Effector CD4-positive, alpha-beta T cell (primary cell): ENCODE measurements around the gene SSX2IP.
A peak's percentile ranks its signal among the peaks of the same experiment; 100 is the strongest.
"Not testable (repeated sequence)": the region's sequence is repeated elsewhere in the genome, so short reads cannot be mapped to it uniquely, and the experiment has no call there.

Source experiments
- DNase-seq: peaks from one replicate; pipeline ENCODE4 v3.0.0-alpha.2; 2020

Gene SSX2IP

DNA sequence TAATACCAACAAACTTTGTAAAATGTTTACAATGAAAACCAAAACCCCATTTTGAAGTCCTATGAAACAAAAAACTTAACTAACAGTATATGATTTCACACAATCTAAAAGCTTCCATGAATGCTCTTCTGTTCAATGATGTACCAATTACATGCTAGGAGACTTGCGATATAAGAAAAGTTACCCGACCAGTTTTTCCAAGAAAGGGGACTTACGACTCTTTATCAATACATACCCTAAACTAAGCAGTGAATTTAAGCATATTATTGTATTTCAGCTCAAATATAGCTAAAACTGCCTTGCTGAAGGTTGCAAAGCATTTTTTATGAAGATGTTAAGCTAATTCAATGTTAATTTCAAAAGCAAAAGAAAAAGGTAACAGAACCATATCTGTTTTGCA lies 15.6 kb downstream of the SSX2IP start:
- DNase-seq: no peak

DNA sequence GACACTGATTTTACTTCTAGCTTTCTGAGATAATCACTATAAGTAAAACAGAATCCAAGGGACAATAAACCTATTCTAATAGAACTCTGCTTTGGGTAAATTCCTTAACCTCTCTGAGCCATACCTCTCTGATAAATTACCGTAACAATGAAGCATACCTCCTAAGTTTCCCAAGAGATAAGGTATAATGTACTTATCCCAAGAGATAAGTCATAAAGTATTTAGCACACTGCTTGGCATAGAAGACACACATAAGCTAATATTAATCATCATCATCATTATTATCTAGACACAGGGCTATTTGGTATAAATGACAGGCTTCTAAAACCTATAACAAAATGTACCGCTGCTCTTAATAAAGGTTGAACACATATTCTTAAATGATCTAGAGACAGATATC lies 16.2 kb downstream of the SSX2IP start:
- no peak for DNase-seq

DNA sequence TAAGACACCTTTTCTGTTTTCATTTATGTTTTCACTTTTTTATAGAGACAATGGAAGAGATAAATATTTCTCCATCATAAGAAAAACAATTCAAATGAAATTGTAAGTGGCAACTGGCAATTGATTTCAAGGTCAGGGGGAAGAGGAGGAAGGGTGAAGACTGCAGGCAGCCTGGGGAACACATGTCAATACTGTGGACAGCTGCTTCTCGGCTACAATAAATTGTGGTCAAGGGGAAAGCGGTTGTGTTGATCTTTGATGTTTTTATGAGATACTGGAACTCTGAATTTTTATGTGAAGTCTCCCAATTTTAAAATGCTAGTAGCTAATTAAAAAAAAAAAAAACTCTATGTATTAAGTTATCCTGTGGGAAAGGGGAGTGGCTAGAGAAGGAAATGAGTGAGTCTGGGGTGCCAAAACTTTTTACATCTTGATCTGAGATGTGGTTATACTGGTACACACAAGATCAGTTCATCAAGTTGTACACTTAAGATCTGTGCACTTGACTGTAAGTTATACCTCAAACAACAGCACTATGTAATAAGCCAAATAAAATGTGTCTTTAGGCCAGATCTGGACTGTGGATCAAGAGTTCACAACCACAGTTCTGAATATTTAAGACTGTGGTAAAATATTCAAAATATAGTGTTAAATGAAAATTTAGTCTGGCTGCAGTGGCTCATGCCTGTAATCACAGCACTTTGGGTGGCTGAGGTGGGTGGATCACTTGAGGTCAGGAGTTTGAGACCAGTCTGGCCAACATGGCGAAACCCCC lies 18.0 kb downstream of the SSX2IP start:
- DNase-seq: no peak

DNA sequence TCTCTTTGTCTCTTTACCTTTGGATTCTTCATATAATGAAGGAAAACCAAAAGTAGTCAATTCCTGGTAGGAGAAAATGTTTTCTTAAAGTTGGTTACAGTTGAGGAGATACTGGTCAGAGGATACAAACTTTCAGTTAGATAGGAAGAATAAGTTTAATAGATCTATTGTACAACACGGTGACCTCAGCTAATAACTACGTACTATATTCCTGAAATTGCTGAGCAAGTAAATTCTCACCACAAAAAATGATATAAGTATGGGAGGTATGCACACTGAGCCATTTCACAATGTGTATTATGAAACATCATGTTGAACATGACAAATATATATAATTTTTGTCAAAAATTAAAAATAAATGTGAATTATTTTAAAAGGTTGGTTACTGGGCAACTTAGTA lies 20.4 kb downstream of the SSX2IP start:
- no peak for DNase-seq

DNA sequence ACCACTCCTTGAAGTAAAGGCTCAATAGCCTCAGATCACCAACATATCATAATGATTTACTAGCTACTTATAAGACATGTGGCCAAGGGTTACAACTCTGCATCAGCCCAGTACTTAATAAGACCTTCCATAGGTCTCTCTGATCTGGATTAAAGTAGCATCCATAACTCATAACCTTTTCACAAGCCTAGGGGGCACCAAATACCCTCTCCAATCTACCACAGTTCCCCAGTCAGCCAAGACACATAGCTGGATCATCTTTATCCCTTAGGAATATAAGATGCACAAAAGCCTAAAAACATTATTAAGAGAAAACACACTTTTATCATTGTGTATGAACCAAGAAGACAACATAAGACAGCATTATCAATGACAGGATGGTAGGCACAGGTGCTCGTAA lies 22.1 kb downstream of the SSX2IP start:
- DNase-seq: no peak

DNA sequence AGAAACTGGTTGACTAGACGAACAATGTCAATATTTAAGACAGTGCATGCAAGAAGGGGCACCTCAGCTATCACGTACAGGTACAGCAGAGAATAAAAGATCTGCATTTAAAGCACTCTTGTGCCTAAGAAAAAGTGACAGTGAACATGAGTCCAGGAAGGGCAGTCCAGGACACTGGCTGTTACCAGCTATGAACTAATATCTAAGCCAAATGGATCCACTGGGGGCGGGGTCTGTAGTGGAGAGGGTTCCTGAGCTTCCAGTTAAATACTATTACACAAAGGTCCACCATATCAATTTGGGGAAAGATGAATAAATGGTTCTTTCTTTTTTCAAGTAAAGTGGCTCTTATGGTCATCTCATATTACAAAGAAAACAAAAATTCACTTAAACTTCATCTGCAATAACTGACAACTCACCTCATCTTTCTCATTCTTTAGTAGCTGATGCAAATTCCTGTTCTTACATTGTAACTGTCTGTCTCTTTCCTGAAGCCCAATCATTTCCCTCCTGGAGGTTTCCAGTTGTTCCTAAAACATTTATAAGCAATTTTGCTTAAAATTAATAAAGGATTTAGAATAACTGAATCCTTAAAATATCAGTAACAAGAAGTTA lies 24.5 kb downstream of the SSX2IP start:
- no peak for DNase-seq

DNA sequence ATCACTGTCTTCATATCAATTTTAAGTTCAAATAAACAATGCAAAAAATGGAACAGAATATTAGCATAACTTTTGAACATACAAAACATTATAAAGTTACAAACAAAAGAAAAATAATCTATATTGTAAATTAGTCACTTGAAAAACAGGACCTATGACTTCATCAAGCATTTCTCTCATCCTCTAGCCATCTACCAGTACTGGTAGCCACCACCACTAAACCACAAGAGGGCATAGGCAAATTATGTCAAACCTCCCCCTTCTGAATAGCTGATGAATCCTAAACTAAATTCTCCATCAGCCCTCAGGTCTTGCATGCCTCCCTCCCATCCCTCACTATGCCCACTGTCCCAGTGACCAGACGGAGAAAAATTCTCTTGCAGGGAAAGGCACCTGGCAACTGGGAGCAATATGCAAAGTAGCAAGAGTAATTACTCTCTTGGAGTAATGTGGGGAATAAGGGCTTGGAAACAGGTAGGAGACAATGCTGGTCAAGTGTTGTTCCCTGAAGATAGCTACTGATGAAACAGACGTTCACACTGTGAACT lies 37.1 kb downstream of the SSX2IP start:
- no peak for DNase-seq

DNA sequence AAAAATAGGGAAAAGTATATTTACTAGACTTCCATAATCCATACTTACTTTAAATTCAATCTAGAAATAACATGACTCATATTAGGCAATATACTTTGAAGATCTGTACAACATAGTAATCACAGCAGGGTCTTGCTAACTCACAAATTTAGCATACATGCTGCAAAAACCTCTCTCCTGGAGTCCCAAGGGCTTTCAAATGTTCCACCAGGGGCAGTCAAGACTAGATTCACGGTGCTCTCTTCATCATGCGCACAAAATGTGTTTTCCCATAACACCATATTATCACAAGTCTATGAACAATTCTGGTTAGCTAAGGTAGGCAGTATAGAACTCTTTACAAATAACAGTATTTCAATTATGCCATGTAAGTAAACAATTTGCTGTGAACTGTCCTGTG lies 45.8 kb downstream of the SSX2IP start:
- DNase-seq: no peak

DNA sequence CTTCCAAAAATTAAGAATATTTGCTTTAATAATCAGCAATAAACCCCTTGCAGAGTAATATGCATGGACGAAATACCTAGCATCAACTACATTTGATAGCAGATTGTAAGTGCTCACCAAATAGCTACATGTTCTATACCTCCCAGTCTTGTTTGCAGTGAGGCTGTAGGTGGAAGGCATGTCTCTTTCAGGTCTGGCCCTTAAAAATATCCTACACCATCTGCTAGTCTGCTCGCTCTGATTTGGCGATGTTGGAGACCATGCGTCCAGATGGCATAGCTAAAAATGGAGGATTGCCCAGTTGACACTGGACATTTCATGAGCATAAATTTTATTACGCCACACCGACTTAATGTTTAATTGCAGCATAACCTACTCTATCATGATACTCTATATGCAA lies 47.1 kb downstream of the SSX2IP start:
- DNase-seq: no peak

DNA sequence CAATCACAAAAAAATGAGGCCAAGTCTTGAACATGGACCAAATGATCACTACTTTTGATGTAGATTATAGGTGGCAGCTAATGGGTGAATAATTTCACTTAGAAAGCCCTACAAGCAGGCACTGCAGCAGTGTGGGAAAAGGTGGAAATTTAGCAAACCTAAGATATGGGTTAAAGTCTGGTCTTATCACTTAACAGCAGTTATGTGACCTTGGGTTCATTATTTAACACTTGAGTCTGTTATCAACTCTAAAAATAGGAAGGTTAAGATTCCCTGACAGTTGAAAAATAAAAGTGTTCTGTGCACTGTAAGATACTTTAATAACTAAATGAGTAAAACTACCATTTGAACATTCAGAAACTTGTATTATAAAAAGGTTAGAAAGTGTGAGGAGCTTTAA lies 47.5 kb downstream of the SSX2IP start:
- DNase-seq: no peak

DNA sequence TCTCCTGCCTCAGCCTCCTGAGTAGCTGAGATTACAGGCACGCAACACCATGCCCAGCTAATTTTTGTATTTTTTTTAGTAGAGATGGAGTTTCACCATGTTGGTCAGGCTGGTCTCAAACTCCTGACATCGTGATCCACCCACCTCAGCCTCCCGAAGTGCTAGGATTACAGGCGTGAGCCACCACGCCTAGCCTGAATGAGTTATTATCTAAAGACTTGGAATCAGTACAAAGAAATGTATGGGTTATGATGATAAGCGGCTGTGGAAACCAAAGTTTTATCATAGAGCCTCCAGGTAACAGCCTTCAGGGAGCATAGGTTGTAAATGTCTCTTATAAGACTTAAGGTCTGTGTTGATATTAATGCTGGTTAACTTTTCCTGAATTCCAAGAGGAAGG lies 50.5 kb downstream of the SSX2IP start:
- not testable (repeated sequence) for DNase-seq

DNA sequence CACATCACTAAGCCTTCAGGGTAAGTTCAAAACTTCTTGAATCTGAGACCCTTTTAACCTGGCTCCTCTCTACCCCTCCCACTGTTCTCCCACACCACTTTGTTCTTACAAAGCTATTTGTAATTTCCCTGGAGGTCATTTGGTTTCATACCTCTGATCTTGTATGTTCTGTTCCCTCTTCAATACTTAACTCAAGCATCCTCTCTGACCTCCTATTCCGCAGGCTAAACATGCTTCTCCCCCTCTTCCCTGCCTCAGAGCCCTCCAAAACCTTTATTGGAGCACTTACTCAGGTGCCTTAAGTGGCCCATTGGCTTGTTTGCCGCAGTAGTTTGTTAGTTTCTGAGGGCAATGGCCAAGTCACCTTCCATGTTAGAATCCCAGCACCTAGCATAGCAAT lies 54.8 kb downstream of the SSX2IP start:
- DNase-seq: no peak

DNA sequence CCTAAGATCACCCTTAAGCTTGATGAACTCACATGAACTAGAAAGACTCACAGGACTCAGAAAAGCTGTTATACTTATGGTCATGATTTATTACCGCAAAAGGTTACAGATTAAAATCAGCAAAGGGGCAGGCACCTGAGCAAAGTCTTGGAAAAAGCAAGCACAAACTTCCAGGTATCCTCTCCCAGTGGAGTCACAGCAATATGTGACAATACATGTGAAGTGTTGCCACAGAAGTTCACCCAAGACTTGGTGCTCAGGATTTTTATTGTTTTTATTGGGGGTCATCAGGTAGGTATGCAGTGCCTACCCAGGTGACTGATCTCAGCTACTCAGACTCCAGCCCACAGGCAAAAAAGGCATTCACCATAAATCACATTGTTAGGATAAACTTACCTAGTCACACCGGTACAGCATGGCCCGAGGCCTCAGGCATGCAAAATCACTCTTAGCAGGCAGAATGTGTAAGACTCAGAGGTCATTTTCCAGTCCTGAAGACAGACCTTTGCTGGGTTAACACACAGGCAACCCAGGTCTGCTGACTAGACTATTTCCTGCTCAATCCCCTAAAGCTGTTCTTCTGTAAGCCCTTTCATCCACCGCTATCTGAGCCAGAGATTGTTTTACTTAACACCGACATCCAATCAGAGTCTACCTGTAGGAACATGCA lies 55.6 kb downstream of the SSX2IP start:
- DNase-seq: no peak

DNA sequence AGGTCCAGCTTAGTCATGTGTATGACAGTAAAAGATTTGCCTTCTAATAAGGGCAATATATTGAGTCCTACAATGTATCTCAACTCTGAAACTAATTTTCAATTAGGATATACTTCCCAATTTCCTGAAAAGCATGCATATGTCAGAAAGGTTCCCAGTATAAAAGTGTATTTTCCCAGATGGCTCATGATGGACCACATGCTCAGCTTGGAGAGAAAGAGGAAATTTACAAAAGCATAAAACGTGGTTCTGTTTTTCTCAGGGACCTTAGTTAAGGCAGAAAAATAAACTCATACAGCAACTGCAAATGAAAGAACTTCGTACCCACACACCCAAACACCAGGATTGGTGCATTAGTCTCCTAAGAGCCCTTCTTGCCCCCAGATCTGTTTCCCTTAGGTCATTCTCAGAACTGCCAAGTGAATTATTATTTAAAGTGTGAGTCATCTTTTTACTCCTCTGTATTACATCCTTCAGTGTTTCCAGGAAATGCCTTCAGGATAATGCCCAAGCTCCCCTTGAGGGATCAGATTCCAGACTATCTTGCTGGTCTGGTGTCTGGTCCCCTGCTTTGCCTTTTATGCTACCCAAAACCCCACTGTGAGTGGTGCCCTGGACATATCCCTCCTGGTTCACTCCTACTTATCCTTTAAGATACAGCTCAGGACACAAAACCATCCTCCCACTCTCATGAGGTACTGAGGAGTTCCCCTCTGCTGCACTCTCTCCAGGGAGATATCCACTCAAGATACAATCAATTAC lies 57.4 kb downstream of the SSX2IP start:
- no peak for DNase-seq

DNA sequence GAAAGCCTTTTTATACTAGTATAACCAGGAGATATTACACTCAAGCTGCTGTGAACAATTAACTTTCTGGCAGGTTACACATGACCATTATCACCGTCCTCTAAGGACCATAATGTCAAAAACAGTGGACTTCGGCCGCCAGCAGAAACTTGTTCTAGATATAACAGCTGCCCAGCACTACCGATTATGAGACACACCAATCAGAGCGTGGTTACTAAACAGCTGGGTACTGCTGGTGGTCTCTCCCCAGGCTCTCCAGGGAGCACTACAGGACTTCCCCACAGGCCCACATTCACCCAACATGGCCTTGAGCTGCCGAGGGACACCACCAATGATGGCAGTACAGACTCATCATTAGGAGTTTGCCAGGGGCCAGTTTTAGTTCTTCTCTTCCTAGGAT lies 58.1 kb downstream of the SSX2IP start:
- no peak for DNase-seq

DNA sequence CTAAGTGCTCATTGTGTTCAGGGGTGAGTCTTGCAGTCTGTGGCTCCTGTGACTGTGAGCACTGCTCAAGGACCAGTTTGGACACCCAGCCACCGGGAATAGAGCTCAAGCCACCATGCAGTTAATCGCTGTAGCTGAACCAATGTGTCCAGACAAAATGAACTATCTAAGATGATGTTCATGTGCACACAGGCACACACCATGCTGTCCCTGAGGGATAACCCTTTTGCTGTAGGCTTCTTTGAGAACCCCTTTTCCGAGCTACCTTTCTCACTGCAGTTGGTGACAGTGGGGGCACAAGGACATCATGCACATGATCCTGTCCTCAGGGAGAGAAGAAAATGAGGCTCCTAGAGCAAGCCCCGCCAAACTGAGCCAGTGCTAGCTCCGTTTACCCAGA lies 65.4 kb downstream of the SSX2IP start:
- DNase-seq: no peak

DNA sequence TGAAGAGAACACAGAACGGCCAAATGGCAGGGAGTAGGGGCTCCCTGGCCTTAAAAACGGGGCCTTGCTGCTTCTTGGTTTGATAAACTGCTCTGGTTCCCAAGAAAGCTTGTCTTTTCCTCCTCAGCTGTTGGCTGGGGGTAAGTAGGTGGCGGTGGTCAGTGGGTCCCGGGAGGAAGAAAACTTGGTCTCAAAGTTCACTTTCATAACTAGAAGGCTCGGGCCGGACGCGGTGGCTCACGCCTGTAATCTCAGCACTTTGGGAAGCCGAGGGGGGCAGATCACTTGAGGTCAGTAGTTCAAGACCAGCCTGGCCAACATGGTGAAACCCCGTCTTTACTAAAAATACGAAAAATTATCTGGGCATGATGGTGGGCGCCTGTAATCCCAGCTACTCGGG lies 68.7 kb downstream of the SSX2IP start:
- no peak for DNase-seq

DNA sequence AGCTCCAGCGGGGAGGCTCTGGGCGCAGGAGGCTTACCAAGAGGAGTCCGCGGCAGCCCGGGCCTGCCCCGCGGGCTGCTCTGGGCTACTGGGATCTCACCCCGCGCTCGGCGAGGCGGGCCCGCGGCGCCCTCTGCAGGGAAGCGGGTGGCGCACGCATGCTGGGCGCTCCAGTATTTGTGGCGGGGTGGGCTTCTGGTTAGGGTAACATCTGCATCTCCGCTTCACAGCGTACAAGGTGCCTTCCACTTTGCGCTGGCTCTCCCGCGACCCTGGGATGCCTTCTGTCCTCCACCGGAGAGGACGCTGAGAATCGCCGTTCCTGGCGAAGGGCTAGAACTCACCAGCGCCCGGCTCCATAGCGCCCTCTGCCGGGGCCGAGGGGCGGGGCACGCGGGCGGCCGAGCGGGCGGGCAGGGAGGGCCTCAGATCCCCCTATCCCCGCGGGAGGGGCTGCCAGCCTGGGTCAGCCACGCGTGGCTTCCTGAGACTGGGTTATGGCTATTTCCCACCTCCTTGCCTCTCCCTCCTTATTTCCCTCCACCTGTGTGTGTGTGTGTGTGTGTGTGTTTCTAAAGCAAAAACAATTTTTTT lies 69.4 kb downstream of the SSX2IP start:
- DNase-seq: peak; percentile 64

DNA sequence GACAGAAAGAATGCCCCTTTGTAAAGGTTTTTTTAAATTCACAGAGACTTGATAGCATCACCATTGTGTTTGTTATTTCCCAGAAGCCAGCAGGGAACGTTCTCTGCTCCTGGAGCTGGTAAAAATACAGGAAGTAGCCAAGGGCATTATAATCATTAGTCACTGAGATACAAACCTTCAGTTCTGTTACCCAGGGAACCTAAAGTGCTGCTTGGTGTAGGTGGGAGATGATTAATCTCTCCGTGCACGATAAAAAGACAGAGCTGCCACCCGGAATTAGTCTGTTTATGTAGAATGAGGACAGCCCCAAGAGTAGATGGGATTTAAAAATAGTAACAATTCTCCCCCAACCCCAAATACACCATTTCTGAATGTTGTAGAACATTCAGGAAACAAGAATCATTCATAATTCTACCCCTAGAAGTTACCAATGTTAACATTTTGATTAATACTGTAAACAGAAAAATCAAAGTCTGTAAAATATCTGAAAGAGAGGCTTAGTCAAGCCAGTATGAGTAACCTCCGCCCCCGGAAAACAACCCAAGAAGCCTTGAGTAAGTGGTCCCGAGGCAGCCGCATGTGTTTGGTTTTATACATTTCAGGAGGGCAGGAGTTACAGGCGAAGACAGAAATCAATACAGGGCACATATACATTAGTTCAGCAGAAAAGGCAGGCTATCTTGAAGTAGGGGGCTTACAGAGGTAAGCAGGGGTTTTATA lies 70.7 kb downstream of the SSX2IP start:
- DNase-seq: no peak

DNA sequence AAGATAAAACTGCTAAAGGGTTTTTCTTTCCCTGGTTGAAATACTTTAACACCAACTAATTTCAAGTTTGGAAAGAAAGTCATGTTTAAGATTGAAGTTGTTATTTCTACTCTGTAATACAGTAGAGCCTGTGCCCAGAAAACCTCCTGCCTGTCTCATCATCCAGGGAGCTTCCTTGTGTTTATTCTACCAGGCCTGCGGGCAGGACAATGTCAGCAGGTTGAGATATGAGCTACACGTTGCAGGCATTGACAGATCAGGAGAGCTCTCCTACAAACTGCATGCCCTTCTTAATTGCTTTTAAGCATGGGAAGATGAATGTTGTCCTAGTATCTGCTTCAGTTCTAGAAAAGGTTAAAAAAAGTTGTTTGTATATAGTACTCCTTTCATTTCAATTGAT lies 72.9 kb downstream of the SSX2IP start:
- no peak for DNase-seq

DNA sequence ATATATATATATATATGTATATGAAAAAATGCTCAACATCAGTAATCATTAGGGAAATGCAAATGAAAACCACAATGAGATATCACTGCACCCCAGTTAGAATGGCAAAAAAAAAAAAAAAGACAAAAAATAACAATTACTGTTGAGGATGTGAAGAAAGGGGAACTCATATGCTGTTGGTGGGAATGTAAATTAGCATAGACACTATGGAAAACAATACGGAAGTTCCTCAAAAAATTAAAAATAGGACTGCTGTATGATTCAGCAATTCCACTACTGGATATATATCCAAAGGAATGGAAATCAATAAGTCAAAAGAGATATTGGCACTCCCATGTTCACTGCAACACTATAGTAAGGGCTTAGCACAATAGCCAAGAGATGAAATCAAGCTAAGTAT lies 74.5 kb downstream of the SSX2IP start:
- no peak for DNase-seq

DNA sequence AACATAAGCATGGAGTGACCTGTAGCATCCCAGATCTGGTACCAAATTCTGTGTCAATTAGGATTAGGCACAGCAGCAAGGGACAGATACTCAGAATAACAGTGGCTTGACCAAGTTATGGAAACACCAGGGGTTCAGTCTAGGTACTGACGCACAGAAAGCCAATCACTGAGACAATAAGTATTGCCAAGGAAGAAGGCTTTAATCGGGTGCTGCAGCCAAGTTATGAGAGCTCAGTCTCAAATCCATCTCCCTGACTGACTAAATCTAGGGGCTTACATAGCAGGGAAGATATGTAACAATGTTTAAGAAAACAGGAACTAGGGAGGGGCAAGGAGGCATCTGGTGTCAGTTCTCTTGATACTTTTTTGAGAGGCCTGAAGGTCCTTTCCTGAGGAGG lies 76.4 kb downstream of the SSX2IP start:
- DNase-seq: no peak
